HG03066 (cell line): ENCODE data around the gene MYLK4.

Source experiments
- ATAC-seq: cut with Tn5 transposase; IDR thresholded peaks from one replicate; pipeline ENCODE4 v1.9.1; 2021; ENCODE audit warnings: low read depth; ENCODE audit not compliant: unreplicated experiment

MYLK4 gene

DNA sequence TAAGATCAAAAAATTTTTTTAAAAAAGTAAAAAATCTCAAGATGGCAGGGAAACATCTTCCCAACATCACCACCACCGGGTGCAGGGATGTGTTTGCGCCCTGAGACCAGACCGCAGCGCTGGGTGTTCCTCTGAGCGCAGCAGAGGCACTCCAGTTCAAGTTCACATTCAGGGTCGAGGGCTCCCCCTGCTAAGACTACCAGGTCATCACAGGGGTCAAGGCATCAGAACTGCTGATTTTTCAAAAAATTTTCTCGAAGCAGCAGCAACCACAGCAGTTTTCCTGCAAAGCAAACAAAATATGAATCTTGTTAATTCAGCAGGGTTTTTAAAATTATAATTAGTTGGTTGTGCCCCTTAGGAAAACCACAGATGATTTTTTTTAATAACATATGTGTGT lies 83.1 kb downstream of the MYLK4 start:
- no peak for ATAC-seq

DNA sequence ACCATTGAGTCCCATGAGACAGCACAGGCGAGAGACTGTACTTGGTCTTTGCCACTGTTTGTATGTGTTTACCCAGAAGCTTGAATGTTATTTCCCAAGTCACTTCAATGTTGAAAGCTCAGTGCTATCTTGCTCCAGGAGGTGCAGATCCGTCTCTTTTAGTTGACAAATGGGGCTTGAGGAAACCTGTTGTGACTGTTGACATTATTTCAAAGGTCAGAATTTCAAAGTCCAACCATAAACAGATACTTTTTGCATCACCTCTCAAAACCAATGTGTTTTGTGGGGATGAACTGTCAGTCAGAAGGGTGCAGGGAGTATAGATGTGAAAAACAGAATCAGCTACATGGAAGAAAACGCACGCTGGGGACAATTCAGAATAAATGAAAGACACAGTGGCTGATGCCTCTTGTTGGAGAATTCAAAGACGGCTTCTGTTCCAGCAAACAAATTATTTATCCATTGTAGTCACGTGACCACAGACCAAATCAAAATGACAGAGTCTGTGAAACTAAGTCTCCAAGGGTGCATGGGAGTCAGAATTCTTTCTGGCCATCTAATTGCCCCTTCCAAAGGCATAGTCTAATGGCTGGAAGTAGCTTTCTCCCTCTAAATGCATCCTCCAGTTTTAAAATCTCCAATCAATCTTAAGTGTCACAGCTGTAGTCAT lies 83.7 kb downstream of the MYLK4 start:
- ATAC-seq = no peak

DNA sequence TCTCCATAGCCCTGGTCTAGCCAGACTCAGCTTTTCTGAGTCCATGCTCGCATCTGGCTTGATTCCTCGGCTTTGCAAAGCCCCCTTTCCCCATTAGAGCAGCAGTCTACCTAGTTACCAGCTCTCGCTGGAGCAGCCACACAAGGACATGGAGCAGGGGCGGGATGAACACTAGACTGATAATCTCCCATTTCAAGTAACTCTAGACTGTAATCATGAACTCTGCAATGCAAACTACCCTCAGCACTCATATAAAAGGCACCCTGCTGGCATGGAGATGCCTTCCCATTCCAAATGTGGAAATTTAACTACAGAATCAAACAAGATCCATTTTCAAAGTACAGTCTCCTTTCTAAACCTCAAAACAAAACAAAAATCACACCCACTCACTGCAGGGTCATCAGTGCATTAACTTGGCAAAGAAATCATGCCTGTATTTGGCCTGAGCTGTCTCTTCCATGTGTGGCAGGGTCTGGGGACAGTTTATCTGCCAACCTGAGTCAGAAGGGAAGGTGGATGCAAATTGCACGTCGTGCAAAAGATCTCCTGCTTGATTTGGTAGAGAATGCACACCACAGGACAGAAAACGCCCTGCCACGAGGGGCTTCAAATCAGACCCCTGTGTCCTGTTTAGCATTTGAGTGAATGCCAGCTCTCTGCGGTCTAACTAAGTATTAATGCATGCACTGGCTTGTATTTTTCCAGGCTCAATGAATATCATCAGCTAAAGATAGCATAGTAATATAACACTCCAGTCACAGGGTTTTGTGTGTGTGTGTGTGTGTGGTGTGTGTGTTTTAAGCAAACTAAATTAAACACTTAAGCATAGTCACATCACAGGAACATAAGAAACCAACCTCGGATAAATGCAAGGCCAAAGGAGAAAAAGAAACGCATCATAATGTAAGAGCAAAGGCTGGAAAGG lies 85.3 kb downstream of the MYLK4 start:
- ATAC-seq = no peak

DNA sequence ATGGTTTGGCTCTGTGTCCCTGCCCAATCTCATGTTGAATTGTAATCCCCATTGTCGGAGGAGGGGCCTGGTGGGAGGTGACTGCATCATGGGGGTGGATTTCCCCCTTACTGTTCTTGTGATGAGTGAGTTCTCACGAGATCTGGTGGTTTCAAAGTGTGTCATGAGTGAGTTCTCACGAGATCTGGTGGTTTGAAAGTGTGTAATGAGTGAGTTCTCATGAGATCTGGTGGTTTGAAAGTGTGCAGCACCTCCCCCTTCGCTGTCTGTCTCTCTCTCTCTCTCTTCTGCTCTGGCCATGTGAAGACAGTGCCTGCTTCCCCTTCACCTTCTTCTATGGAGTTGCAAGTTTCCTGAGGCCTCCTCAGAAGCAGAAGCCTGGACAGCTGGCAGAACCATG lies 87.6 kb downstream of the MYLK4 start:
- no peak for ATAC-seq

DNA sequence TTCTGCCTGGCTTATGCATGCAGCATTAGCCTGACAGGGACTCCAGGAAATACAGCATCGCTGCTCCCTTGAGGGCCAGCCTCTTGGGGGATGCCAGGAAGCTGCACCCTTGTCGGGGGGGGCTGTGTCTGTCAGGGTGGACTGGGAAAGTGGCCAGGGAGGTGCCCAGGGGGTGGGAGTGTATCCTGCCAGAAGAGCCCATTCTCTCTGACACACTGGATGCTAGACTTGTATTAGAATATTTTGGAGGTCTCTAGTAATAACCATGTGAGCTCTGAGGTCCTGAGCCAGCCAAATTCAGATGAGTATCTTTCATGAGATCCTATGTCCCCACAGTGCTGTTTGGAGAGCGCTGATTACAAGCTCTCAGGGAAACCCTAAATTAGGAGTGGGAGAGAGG lies 89.1 kb downstream of the MYLK4 start:
- no peak for ATAC-seq

DNA sequence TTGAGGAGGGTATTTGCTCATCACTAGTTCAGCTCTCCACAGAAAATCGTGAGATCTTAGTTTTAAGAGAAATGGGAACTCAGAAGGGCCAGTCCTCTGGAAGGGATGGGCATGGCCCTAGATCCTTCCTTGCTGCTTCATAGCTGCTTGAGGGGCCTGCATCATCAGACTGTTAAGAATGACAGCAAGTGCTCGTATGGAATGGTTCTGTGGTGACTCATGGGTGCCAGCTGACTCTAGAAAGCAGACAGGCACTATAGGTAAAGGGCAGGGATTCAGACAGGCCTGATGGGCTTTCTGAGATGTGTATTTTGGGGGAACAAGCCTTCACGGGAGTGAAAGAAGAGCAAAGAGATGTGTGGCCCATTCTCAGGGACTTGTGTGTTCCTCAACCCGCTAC lies 90.8 kb downstream of the MYLK4 start:
- ATAC-seq = no peak

DNA sequence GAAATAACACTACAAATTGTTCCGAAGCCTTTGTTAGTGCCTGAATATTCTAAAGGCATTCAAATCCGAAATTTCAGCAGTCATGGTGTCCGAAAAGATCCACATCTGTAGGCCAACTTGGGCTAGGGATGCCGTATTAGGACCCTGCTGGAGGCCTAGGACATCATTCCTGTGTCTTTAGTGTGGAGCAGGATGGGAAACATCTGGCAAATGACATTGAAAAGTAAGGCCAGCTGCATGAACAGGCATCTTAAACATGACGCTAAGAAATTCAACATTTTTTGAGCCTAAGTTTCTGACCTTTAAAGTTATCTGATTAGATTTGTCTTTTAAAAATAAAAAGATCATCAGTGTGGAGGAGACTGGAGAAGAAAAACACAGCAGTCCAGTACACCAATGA lies 91.3 kb downstream of the MYLK4 start:
- ATAC-seq = no peak

DNA sequence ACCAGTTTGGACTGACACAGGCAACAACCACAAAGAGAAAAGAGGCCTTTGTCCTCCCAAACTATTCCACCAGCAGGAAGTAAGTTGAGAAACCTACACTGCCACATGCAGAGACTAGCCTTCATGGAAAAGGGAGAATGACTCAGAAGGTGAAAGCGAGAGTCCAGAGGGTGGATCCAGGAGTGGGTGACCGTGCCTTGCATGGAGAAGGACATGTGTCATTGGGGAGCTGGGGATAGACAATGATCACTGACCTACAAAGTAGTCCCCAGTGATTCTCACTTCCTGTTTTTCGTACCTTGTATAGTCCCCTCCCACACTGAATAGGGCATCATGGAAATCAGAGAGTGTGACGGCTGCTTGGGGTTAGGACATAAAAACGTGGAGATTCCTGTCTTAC lies 91.9 kb downstream of the MYLK4 start:
- ATAC-seq = peak; percentile 86

DNA sequence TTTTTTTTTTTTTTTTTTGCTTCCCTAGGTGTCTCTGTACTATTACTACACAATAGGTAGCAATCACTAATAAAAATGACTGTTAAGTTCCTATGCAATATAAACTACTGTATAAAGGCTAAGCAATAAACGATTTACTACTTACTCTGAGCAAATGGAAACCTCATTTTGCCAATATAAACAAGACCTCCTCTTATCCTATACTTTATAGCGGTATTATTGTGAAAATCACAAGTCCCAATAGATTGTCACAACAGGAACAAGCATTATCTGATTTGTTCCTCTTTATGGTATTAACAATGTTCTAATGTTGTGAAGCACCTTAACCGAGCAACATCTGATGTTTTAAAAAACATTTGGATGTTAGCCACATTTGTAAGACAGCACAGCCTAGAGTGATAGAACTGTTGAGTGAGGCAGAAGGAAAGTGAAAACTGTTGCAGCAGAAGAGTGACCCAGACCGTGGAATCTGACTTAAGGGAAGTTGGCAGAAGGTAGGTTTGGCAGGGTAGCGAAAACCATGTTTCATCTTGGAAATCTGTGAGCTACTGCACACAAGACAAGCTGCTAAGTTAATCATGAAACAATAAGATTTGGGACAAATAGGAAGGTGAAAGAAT lies 94.2 kb downstream of the MYLK4 start:
- ATAC-seq = no peak

DNA sequence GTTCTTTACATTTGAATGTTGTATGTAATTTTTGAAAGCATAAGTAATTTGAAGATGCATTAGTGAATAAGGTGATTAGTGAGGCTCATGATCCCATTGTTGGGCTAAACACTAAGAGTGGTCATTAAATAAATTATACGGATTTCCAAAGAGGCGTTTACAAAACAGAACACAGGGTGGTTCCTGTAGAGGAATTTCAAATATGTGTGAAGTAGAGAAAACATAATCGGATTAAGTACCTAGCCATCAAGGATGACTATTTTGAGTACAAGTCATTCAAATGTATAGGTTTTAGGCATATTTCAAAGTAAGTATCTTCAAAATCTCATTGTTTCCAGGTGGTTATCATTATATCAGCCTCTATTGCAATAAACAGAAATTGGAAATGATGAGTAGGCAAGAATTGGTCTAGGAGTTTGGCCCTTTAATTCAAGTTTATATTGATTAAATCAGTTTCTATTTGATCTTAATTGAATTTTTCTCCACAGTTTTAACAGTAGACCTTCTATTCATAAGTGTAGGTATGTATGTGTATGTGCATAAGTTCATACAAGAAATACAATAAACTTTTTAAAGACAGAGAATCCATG lies 94.8 kb downstream of the MYLK4 start:
- ATAC-seq = no peak

DNA sequence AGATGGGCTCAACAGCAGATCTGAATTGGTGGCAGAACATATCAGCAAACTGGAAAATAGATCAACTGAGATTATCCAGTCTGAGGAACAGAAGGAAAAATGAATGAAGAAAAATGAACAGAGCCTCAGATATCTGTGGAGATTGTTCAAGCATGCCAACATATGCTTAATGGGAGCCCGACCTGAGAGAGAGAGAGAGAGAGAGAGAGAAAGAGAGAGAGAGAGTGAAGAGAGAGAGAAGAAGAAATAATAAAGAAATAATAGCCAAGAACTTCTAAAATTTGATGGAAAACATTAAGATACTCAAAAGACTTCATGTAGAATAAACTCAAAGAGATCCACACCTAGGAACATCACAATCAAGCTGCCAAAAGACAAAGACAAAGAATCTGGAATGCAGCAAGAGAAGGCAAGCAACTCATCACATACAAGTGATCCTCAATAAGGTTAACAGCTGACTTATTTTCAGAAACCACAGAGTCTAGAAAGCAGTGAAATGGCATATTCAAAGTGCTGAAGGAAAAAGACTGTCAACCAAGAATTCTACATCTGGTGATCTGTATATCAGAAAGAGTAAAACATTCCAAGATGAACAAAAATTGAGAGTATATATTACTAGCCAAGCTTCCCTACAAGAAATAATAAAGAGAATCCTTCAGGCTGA lies 97.2 kb downstream of the MYLK4 start:
- no peak for ATAC-seq

DNA sequence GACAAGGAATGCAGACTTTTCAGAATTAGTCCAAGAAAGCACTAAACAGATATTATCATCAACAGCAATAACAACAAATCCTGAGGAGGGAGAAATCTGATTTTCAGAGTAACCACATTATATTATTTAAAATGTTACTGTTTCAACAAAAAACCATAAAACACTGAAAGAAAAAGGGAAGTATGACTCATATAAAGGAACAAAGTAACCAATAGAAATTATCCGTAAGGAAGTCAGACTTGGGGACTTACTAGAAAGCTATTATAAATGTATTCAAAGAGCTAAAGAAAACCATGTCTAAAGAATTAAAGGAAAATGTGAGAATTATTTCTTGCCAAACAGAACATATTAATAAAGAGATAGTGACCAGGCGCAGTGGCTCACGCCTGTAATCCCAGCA lies 98.1 kb downstream of the MYLK4 start:
- no peak for ATAC-seq

DNA sequence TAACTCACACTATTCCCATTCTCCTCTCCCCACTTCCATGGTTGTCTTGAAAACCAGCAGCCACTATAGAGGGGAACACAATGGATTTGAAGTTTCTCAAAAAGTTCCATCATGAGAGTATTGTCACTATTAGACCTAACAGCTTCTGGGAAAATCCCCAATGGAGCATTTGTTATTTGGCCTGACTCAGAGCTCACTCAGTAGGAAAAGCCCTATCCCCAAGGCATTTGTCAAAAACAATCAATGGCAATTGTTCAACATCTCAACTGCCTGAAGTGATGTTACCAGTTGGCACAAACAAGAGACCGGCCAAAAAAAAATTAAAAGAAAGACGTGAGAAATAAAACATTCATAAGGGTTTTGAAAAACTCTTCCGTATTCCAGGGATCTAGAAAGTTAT lies 98.8 kb downstream of the MYLK4 start:
- no peak for ATAC-seq

DNA sequence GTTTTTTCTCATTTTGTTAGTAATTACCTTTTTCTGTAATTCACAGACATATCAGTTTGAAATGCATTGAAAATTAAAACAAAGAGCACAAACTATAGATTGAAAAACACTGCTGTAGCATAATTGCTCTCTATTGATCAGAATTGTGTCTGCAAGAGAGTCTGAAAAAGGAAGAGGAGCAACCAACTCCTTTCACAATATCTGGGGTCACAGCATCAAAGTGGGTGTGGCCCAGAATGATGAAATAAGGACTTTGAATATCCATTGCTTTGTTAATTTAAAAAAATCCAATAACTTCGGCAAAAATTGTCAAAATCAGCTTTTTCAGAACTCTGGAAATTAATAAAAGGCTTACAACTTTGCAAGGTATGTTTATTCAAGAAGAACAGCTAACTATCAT lies 99.2 kb downstream of the MYLK4 start:
- no peak for ATAC-seq

DNA sequence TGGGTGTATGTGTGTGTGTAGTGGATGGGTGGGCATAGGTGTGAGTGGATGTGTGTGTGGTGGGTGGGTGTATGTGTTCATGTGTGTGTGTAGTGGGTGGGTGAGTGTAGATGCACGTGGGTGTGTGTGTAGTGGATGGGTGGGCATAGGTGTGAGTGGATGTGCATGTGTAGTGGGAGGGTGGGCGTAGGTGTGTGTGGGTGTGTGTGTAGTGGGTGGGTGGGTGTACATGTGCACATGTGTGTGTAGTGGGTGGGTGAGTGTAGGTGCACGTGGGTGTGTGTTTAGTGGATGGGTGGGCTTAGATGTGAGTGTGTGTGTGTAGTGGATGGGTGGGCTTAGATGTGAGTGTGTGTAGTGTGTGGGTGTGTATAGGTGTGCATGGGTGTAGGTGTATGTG lies 104.4 kb downstream of the MYLK4 start:
- ATAC-seq = no peak

DNA sequence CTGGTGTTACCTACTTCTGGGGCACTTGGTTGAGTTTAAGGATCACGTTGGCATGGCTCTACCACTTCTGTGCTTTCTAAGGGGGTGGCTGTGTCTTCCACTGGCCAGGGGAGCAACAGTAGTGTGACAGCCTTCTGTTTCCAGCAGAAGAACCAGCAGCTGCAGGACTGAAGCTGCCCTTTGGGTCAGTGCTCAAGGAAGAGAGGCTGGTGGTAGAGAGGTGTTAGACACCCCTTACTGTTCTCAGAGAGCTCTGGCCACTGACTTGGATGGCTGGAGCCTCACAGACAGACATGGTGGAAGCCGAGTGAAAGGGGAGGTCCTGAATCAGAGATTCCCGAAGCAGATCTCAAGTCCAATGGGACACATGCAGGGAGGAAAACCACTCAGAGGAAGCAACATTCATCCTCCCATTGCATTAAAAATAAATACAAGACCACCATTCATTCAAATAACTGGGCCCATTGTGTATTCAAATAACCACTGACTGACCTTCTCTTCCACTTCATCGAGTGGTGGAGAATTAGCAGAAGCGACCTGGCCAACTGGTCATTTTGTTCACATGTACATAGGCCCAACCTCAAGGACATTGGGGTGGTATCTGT lies 106.7 kb downstream of the MYLK4 start:
- ATAC-seq = no peak

DNA sequence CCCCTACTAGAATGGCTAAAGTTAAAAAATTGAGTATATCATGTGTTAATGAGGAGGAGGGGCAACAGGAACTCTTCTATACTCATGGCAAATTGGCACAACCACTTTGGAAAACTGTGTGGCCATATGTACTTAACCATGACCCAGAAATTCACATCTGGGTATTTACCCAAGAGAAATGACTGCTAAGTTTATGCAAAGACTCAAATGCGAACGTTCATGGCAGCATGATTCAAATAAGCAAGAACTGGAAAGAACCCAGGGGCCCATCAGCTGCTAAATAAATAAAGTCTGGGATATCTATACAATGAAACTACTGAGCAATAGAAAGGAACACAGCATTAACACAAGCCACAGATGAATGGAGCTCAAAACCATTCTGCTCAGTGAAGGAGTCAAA lies 107.6 kb downstream of the MYLK4 start:
- ATAC-seq = no peak

DNA sequence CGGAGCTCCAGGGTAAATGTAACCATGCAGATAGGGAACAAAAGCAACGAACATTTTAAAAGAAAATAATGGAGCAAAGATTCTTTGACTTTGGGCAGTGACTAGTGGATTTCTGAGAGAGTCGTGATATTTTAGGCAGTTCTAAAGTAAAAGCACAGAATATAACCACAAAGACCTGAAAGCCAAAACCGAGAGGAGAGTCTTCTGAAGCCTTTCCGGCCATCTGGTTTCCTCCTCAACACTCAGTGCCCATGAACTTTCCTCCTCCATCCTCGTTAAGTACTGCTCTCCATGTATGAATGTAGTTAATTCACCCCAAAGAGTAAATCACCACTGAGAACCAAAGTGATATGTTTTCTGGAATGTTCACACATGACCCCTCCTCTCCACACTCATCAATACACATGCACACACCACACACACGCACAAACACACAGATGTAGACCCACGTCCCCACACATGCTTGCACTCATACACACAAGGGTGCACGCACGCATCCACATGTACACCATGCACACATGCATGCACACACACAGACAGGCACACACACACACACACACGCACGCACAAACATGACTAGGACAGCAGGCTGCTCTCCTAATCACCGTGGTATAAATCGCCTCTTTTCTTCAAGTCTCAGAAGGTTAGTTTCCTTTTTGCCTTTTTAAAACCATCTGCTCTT lies 109.5 kb downstream of the MYLK4 start:
- ATAC-seq = no peak

DNA sequence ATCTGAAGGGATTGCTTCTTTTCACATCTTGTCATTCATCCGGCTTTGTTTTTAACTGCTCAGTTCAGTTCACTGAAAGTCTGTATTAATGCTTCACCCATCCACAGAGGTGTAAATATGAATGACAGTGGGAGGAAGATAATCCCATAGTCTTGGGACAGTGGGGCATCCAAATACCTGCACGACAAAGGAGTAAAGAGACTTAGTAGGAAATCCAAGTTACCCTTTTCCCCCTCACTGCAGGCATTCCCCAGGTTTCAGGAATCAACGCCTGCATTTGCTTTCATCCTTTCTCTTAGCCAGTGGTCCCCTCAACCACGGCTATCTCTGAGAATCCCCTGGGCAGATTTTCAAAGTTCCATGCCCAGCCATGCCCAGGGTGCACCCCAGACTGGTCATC lies 110.2 kb downstream of the MYLK4 start:
- ATAC-seq = no peak

DNA sequence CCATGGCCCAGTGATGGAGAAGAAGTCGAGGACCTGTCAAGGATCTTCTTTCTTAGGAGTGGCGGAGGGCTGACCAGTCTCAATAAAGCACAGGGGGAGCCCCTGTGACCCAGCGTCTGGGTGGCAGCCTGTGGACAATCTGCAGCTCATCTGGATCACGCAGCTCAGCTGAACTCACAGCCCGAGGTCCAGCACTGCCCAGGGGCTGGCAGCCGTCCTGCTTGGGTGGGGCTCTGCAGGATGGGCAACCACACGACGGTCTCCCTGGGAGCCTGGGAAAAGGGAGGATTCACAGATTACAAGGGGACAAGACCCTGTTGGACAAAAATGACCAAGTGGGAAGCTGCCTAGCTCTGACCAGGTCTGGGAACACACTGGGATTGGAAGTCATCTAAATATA lies 110.8 kb downstream of the MYLK4 start:
- ATAC-seq = no peak
